HG03521 (cell line): ENCODE results near the gene COP1.
"Not testable (repeated sequence)": the region's sequence is repeated elsewhere in the genome, so short reads cannot be mapped to it uniquely, and the experiment has no call there.

Experiments
- ATAC-seq: cut with Tn5 transposase; IDR thresholded peaks from one replicate; pipeline ENCODE4 v1.9.1; 2021; ENCODE audit warnings: mild to moderate bottlenecking, moderate library complexity; ENCODE audit not compliant: unreplicated experiment

Gene COP1

DNA sequence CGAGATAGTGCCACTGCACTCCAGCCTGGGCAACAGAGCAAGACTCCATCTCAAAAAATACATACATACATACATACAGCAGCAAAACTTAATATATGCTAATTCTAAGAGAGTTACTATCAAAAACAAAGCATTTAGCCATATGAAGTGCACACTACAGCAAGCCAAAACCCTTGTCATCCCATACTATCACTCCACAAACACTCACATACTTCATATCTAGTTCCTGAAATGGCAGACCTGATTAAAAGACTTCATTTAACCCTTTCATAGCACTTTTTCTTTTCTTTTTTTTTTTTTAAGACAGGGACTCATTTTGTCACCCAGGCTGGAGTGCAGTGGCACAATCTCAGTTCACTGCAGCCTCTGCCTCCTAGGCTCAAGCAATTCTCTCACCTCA lies 65.6 kb downstream of the COP1 start:
- no peak for ATAC-seq

DNA sequence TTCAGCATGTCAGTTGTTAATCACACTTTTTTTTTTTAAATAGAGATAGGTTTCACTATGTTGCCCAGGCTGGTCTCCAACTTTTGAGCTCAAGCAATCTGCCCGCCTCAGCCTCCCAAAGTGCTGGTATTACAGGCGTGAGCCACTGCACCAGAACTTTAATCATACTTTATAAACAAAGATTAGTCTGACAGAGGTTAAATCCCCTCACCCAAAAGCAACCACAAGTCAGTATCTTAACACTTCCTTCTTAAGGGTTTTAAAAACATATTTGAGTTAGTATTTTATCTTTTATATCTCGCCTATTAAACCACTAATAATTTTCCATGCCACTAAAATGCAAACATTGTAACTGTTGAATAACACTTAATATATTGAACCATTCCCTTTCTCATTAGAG lies 70.2 kb downstream of the COP1 start:
- ATAC-seq, result no peak

DNA sequence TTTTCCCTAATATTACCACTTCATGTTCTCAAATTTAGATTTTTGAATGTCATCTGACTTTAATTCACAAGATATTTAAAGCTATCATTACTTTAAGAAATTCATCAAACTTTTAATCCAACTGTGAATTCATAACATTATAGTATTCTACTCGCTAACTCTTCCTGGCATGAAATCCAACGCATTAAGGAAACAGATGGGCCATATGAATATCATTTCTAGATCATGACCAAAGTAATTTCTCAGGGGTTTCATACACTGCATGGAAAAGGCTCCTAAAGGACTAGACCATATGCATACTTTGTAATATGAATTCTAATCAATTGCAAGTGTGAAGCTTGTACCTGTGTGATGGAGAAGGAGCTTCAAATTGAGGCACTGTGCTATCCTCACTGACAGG lies 72.4 kb downstream of the COP1 start:
- ATAC-seq, result no peak

DNA sequence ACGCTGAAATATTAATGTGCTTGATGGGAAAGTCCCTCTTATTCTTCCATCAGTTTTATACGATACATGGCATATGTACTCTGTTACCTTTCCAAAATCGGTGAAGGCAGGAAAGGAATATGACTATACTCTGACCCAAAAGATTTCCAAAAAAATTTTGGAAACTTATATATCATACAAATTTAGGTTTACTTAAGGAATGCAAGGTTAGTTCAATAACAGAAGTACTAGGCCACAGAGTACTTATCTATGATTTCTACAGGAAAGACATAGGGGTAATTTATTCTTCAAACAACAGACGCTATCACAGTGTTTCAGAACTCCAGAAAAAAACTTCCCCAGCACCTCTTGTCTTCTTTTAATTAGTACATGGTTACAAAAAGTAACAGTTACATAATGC lies 84.8 kb downstream of the COP1 start:
- no peak for ATAC-seq

DNA sequence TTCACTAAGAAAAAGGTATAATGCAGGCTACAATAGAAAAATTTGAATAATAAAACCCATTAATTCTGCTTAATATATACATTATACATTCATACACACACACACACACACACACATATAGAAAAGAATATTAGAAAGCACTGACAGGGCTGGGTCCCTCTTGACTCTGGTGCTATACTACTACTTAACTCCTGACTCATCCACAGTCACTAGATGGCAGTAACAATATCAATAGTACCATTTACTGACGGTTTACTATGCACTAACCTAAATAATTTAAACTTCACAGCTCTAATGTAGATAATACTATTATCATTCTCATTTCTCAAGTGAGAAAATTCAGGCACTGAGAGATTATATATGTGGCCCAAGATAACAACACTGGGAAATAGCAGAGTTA lies 87.5 kb downstream of the COP1 start:
- no peak for ATAC-seq

DNA sequence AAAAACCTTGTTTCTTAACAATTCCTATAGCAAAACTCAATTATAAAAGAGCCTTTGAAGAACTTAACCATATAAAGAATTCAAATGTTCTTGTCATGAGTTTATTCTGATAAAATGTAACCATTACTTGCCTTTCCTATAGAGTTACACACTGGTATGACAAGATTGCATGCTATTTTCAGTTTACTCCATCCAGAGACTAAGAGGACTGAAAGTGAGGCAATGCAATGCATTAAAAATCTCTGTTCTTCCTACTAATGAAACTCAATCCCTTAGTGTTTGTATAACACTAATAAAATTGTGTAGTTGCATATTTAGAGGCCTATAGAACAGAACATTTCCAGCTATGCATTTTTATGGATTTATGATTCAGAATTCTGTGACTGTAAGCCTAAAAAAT lies 88.1 kb downstream of the COP1 start:
- no peak for ATAC-seq

DNA sequence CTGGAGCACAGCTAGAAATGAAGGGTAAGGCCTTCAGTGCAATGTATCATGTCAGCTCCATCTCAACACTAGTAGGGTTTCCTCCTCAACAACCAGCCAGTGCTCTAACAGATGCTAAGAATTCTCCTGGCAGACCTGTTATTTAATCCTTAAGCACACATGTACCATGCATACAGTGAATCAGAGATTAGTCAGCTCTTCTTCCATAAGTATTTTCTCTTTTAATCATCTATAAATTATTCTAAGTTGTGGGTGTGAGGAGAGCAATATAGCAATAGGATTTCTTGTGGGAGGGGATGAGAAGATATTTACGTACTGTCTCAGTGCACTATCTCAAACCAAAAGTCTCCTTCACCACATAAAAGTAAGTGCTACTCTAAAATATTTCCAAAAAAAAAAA lies 95.3 kb downstream of the COP1 start:
- no peak for ATAC-seq

DNA sequence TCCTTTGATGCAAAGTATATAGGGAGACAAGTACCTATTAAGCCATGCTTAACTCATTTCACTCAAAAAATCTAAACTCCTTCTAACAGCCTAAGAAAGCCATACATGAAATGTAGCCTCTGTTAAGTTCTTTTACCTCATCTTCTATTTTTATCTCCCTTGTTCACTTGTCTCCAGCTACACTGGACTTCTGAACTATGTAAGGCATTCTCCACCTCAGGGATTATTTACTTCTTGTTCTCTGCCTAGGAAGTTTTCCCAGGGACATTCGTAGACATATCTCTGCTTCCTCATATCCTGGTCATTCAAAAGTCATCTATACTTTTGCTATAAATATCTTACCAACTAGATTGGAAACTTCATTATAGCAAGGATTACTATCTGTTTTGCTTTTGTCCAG lies 96.9 kb downstream of the COP1 start:
- no peak for ATAC-seq

DNA sequence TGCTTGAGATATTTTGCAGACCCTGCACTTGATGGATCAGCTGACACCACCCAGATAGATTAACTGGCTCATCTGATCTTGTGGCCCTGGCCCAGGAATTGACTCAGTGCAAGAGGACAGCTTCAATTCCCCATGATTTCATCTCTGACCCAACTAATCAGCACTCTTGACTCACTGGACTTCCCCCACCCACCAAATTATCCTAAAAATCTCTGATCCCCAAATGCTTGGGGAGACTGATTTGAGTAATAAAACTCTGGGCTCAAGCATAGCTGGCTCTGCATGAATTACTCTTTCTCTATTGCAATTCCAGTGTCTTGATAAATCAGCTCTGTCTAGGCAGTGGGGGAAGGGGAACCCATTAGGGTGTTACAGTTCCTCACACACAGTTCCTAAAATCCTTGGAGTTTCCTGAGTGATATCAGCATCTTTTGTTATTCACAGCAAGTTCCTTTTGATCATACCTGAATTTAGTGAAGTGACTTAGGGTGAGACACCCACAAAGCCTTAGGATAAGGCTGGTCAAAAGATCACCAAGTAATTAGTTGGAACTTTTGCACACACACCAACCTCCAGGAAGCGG lies 104.2 kb downstream of the COP1 start:
- ATAC-seq, result no peak

DNA sequence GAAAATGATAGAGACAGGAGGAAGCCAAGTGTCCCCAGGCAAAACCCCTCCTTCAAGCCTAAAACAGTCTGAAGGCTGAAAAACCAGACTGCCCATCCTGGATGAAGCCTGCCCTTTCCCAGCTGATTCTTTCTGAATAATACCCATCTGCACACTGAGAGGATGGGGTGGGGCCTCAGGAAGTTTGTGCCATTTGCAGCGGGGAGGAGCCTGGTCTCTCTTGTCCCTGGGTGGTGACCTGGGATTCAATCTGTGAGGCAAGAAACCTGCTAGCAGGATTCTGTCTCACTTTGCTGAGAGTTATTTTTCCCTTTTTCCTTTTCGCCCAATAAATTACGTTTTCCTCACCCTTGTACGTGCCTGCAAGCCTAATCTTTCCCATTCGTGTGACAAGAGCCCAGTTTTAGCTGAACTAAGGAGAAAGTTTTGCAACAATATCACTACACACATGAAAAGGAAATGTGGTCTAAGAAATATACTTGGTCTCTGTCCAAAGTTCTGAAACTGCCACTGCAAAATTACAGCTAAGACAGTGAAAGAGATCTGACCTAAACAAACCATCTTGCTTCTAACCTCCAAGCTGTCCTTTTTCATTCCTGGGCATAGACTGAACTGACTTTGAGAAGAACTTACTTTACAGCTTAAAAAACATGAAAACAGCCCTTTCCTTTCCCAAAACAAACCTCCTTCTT lies 105.0 kb downstream of the COP1 start:
- ATAC-seq, result no peak

DNA sequence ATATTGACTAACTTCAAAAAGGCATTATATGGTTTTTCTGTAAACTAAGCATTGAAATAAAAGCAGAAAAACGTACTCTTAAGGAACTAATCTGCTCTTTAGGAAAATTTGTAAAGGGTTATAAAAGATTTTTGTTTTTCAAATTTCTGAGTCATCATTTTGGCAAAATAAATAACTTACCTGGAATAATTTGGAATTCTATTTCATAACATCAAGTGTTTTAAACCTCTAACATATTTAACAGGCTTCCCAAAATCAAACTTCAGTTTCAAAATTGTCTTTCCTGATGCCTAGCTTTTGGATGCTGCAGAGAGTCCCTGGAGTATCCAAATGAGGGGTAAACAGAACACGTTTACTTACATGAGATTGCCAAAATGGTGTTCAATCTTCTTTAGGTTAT lies 108.5 kb downstream of the COP1 start:
- no peak for ATAC-seq

DNA sequence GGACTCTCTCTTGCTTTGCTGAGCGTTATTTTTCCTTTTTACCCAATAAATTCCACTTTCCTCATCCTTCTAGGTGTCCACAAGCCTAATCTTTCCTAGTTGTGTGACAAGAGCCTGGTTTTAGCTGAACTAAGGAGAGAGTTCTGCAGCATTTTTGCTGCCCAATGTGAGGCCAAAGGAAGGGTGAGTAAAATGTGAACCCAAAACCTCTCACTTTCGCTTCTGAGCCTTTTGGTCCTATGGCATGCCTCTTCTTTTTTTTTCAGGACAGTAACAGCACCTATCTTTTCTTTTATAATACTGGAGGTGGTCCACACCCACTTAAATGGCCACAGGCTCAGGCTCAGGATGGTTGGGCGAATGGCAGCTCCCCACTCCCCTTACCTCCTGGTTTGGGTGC lies 111.1 kb downstream of the COP1 start:
- no peak for ATAC-seq

DNA sequence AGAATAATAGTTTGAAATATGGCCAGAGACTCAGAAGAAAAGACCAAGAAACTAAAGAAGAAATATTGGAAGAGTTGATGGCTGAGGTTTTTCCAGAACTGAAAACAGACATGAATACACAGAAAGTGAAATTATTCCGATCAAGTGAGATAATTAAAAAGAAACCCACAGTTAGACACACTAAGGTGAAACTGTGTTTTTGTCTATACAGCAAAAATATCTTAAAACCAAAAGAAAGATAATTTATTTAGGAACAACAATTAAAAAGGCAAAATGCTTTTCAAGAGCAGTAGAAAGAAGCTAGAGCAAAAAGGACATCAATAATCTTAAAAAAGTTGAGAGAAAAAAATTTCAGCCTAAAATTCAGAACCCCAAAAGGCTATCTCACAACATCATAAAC lies 116.3 kb downstream of the COP1 start:
- no peak for ATAC-seq

DNA sequence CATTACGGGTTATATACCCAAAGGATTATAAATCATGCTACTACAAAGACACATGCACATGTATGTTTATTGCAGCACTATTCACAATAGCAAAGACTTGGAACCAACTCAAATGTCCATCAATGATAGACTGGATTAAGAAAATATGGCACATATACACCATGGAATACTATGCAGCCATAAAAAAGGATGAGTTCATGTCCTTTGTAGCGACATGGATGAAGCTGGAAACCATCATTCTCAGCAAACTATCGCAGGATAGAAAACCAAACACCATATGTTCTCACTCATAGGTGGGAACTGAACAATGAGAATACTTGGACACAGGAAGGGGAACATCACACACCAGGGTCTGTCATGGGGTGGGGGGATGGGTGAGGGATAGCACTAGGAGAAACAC lies 119.3 kb downstream of the COP1 start:
- not testable (repeated sequence) for ATAC-seq

DNA sequence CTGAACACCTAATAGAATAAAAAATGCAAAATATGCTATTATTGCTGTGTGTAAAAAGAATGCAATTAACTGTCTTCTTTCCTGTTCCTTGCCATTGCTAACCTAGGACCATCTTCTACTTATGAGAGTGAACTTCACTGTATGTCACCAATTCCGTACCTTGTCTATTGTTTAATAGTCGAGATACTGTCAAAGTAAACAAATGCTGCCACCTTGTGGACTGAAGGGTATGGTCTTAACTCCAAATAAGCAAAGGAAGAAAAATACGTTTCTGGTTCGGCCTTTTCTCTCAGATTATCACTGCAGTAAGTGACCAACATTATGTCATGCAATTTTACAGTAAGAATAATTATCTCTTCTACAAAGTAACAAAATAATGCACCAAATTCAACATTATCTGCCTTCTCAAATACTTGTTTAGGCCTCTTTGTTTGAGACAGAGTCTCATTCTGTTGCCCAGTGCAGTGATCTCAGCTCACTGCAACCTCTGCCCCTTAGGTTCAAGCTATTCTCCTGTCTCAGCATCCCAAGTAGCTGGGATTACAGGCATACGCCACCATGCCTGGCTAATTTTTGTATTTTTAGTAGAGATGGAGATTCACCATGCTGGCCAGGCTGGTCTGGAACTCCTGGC lies 133.4 kb downstream of the COP1 start:
- ATAC-seq, result no peak

DNA sequence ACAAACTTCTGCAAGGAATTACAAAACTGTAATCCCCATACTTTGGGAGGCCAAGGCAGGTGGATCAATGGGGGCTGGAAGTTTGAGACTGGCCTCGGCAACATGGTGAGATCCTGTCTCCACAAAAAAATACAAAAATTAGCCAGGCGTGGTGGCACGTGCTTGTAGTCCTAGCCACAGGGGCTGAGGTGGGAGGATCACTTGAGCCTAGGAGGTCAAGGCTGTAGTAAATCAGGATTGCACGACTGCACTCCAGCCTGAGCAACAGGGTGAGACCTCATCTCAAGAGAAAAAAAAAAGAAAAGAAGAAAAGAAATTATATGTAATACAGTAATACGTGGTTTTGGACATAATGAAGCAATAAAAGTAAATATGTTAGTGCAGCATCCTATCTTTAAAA lies 138.2 kb downstream of the COP1 start:
- ATAC-seq, result no peak

DNA sequence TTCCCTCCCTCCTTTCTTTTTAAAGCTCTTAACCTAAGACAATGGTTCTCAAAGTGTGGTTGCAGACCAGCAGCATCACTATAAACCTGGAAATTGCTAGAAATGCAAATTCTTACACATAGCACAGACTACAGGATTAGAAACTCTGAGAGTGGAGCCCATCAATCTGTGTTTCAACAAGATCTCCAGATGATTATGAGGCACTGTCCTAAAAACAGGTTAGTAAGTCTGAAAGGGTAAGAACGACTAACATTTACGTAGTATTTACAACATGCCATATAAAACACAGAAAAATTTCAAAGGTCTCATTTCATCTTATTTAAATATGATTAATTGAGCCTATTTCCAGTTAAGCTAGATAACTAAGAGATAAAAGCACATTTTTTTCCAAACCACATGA lies 138.8 kb downstream of the COP1 start:
- no peak for ATAC-seq

DNA sequence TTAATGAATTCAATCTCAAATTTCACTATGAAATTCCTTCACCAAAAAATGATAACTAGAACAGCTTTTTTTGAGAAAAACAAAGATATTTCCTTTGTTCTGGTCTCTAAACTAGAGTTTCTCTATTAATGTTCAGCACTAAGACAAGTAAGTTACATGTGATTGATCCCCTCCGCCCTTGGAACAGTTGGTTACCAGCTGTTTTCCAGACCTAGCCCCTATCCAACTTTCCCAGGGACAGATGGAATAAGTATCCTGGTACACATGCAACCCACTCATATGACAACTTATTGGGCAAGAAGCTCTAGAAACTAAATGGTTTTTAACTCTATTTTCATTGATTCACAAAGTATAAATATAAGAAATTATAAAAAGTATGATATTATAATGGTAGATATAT lies 140.4 kb downstream of the COP1 start:
- ATAC-seq, result no peak

DNA sequence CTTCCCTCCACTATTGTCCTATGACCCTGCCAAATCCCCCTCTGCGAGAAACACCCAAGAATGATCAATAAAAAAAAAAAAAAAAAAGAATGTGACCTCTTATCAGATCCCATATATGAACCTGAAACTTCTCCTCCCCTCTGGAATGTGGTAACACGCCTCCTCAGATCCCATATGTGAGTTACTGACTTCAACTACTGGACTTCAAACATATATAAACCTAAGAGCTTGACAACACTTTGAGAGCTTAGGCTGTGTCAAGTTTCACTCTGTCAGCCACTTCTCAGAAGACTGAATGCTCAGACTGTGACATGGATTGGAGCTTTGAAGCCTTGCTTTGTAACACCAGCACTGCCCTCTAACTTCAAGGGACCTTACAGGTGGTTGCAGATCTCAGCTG lies 148.4 kb downstream of the COP1 start:
- no peak for ATAC-seq

DNA sequence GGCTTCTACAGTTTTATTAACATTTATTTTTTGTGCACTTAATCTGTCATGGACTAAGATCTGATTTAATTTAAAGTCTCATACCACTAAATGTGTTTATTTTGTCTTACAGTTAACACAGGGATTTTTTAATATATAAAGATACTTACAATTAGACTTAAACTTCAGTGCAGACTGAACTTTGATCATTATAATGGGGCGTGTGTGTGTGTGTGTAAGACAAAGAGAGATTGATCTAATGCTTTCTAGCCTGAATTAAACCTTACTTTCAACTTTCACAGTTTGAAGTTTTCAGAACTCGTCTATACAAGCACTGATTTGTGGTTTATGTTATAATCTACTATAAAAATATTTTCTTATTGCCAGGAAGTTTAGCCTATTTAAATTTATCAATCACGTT lies 150.8 kb downstream of the COP1 start:
- no peak for ATAC-seq

DNA sequence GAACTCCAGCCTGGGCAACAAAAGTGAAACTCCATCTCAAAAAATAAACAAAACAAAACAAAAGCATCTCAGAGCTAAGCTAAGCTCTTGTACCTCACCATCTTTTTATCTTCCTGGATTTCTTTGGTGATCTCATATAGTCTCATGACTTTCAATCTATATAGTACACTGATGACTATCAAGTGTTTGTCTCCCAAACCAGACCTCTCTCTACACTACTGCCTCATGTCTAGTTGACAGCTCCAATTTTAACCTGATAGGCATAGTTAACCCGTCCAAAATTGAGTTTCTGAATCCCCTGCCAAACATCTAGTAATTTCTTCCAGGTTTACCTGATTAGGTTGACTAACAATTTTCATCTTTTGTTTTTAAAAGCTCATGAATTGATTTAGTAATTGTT lies 151.7 kb downstream of the COP1 start:
- ATAC-seq, result no peak

DNA sequence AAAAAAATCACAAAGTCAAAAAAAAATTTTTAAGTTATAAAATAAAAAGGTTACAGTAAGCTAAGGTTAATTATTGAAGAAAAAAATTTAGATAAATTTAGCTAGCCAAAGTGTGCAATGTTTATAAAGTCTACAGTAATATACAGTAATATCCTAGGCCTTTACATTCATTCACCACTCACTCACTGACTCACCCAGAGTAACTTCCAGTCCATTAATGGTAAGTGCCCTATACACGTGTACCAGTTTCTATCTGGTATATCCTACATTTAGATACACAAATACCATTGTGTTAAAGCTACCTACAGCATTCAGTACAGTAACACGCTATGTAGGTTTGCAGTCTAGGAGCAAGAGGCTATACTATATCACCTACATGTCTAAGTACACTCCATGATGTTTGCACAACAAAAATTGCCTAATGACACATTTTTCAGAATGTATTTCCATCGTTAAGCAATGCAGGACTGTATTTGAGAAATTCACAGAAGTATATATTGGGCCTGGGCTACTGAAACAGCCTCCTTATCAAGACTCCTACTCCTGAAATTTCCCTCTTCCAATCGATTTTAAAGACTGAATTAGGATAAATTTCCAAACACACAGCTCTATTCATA lies 155.1 kb downstream of the COP1 start:
- ATAC-seq, result no peak
